ENCODE results near the gene CPVL. TPM values are rescaled to one million over a fixed set of nuclear protein-coding genes. Genes with fewer than 3 reads are reported as not detected.
"Not testable (repeated sequence)": the region's sequence is repeated elsewhere in the genome, so short reads cannot be mapped to it uniquely, and the experiment has no call there.

The CPVL gene
- total and polyA plus RNA-seq, 2 of the 4 experiments (the other 2 are of a cell fraction) = not detected

- H2BK15ac ChIP-seq (ENCODE audit: low read depth, low read length); dilution Hi-C loops (cut with HindIII; ENCODE audit: low sequenced_read_pairs, unreplicated experiment); H3K4ac ChIP-seq (ENCODE audit: low read depth, low read length); H2BK5ac ChIP-seq (ENCODE audit: low read depth, low read length, poor library complexity, severe bottlenecking); H3K18ac ChIP-seq (ENCODE audit: low read depth, low read length); H3K27me3 ChIP-seq (ENCODE audit: control insufficient read depth, insufficient read depth, low read length); H3K27ac ChIP-seq (ENCODE audit: insufficient read depth, low read length); BruUV-seq (replicated peaks); H4K8ac ChIP-seq (ENCODE audit: low read depth in 2 of 2, low read length in 2 of 2); H2AFZ ChIP-seq (replicated peaks; ENCODE audit: low read length, poor library complexity); H4K20me1 ChIP-seq (ENCODE audit: insufficient read depth, low read length); H4K5ac ChIP-seq (ENCODE audit: low read depth, low read length); H3K36me3 ChIP-seq (ENCODE audit: control insufficient read depth, insufficient read depth, low read length); H2AK9ac ChIP-seq (replicated peaks; ENCODE audit: low read depth, low read length, poor library complexity); H3K9ac ChIP-seq (ENCODE audit: low read depth, low read length); ATAC-seq (ENCODE audit: low read depth); H3K9me3 ChIP-seq (ENCODE audit: control insufficient read depth, insufficient read depth, low read length); DNase-seq; H3K4me3 ChIP-seq (ENCODE audit: insufficient read depth, low read depth, low read length); intact Hi-C loops (cut with micrococcal nuclease); H3K4me1 ChIP-seq (ENCODE audit: control insufficient read depth, insufficient read depth, low read length); H2AK5ac ChIP-seq (ENCODE audit: low read depth, low read length); H4K91ac ChIP-seq (ENCODE audit: insufficient read depth, low read depth, low read length); POLR2A ChIA-PET (ENCODE audit: unreplicated experiment); H3K79me1 ChIP-seq (ENCODE audit: low read depth in 1 of 2, low read length in 2 of 2); H2BK120ac ChIP-seq (ENCODE audit: low read depth, low read length); H2BK20ac ChIP-seq (ENCODE audit: low read depth, low read length); H3K4me2 ChIP-seq (ENCODE audit: low read depth, low read length); H3K14ac ChIP-seq (replicated peaks; ENCODE audit: low read depth, low read length); H3K9me1 ChIP-seq (ENCODE audit: insufficient read depth, low read length); H3K23ac ChIP-seq (ENCODE audit: low read depth, low read length); H3K56ac ChIP-seq (ENCODE audit: extremely low read depth, insufficient read depth, low read length): not testable (repeated sequence)
- no CpG with 5 or more reads among the region's 2 CpGs for WGBS, 2 experiments (ENCODE audit: extremely low coverage in 2 of 2, insufficient read length in 1 of 2)
- CTCF ChIA-PET = interaction anchor here (1.5 kb wide), 1 partner anchor 187 kb away, joined by 4 read pairs; no protein-coding TSS in a partner anchor
- in situ Hi-C loops (cut with MboI; ENCODE audit: low sequenced_read_pairs) = loop anchor here (25.0 kb wide), 2 partner anchors 727 to 827 kb away; no protein-coding TSS in a partner anchor
Measured at GRCh38 chr7:29114266-29114665, 32.1 kb downstream of the CPVL start.

Measured in IMR-90 (cell line).